Measurements from ENCODE around the gene PYROXD2.

DNA sequence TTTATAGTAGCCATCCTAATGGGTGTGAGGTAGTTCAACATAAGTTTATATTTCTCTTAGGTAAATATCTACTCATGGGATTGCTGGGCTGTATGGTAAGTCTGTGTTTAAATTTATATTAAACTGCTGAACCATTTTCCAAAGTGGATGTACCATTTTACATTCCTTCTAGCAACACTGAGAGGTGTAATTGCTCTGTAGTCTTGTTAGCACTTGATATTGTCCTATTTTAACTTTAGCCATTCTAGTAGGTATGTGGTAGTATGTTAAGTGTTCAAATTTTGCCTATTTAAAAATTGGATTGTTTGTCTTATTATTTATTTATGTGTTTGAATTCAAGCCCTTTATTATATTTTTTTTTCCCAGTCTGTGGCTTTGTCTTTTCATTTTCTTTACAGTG is 34.3 kb upstream of the PYROXD2 start:
- TF ChIP-seq DPF2 (CRISPR knock-in tag; IDR thresholded peaks at IDR 0.05; ENCODE audit: borderline replicate concordance, low read depth), result no peak
- TF ChIP-seq SRF (IDR thresholded peaks at IDR 0.05; ENCODE audit: low read depth, low read length), result no peak
